Body of pancreas (tissue), 4 donors: Measurements from ENCODE around the gene SNX4. TPM values are rescaled to one million over a fixed set of nuclear protein-coding genes. Genes with fewer than 3 reads are reported as not detected.

ENCODE experiments used
- ATAC-seq: fragments of 150-250 bp; one replicate; pipeline ENCODE4 v1.9.1; 2016
- DNase-seq, 4 donors: peaks; one replicate each; pipeline ENCODE4 v3.0.0-alpha.2; 2019
- H3K27ac ChIP-seq, 4 donors: fragments of 200-600 bp; sonication (generic); 1 replicate in 3 of 4; 2 replicates in 1 of 4; pipeline versions ENCODE4 v1.5.1 to v1.6.1; 2016 to 2019; ENCODE audit warnings: mild to moderate bottlenecking in 1 of 4, mixed read lengths in 1 of 4, moderate library complexity in 1 of 4
- H3K27me3 ChIP-seq, 2 donors: fragments of 200-600 bp; sonication (generic); one replicate each; pipeline ENCODE4 v1.6.0; 2016; ENCODE audit warnings: mild to moderate bottlenecking in 1 of 2
- H3K36me3 ChIP-seq, 2 donors: fragments of 200-600 bp; sonication (generic); replicated peaks in 1 of 2; 2 replicates each; pipeline ENCODE4 v1.5.1; 2016; ENCODE audit warnings: low read depth in 2 of 2; ENCODE audit not compliant: insufficient read depth in 1 of 2
- H3K4me1 ChIP-seq: fragments of 200-600 bp; sonication (generic); one replicate; pipeline ENCODE4 v1.6.0; 2016
- H3K4me3 ChIP-seq, 2 donors: fragments of 200-600 bp; sonication (generic); 1 replicate in 1 of 2; 2 replicates in 1 of 2; pipeline ENCODE4 v1.5.1; 2016 to 2019
- H3K9me3 ChIP-seq, 3 donors: fragments of 200-600 bp; sonication (generic); 1 replicate in 2 of 3; 2 replicates in 1 of 3; pipeline ENCODE4 v1.5.1; 2016
- POLR2A ChIP-seq, 3 donors: fragments of 450-650 bp; IDR thresholded peaks; one replicate each; pipeline ENCODE4 v1.6.1; 2016; ENCODE audit warnings: antibody characterized with exemption in 3 of 3, mild to moderate bottlenecking in 2 of 3
- WGBS, 2 donors: methylation state at CpG; one replicate each; pipeline ENCODE4 v1.1.5; 2017; 5-methylcytosine and 5-hydroxymethylcytosine counted together
- intact Hi-C: fragments of 100-400 bp; cut with DNase I; formaldehyde crosslinking; loops from one replicate; pipeline ENCODE4 v1.15.1; 2023
- total RNA-seq, 2 donors: library from RNA; depleted of rRNA; stranded (reverse); fragments of >200 nt; gene quantifications; one replicate each; pipeline ENCODE4 v1.1.0, GENCODE V29; 2016
- TF ChIP-seq, protein P1 (sequence below), 7 experiments: fragments of 450-650 bp in 4 of 7; fragments of 200-600 bp in 3 of 7; sonication (generic) in 3 of 7; IDR thresholded peaks; one replicate each; pipeline ENCODE4 v1.5.1; 2016 to 2019; ENCODE audit warnings: antibody characterized with exemption in 7 of 7

Gene SNX4
- total RNA-seq, 2 donors from 2014 or later = 32.3 to 38.4 TPM

DNA sequence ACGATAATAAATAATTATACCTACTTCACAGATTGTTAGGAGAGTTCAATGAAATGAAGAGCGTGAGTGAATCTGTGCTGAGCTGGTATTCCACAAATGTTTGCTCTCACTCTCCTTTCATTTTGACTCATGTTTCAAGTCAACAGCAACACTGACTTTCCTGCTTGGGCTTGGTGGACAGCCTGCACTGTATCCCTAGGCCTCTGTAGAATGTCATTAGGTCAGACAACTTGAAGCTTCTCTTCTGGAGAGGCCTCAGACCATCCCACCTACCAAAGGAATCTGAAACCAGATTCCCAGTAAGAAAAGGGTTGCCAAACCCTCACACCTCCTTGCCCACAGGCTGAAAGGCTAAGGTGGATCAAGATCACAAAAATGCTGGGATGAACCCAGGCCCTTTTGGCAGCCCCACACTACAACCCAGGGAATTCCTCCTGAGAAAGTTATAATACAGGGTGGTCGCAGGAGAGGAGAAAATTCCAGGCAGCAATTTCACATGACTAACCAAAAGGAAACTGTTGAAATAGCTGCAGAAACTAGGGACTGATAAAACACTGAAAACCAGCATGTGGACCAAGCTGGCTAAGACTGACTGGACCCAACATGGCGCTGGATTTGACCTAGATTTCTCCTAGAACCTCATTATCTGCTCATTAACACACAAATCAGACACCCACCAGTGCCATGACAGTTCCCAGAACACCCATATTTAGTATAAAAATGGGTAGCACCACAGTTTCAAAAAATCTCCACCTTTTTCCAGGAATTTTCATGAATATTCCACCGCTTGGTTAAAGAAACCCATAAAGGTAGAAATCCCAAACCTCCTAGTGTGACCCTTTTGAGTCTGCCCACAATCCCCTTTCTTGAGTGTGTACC lies 87.9 kb downstream of the SNX4 start:
- WGBS, 2 donors = 88 to 89% methylated on average over 5 of the region's 5 CpGs
- Histone ChIP-seq H3K4me3 (no peak overlapping the region), H3K36me3 (no peaks in the 10 kb centered on the region), H3K9me3 (no peaks in the 10 kb centered on the region), H3K4me1 (no peaks in the 10 kb centered on the region), H3K27ac (no peak overlapping the region), H3K27me3 (no peaks in the 10 kb centered on the region)
- intact Hi-C loops = no loop called here
- no peak for DNase-seq
- no peak for ATAC-seq
- no peak for TF ChIP-seq POLR2A (IDR thresholded peaks at IDR 0.05)
- TF ChIP-seq, protein P1, sequence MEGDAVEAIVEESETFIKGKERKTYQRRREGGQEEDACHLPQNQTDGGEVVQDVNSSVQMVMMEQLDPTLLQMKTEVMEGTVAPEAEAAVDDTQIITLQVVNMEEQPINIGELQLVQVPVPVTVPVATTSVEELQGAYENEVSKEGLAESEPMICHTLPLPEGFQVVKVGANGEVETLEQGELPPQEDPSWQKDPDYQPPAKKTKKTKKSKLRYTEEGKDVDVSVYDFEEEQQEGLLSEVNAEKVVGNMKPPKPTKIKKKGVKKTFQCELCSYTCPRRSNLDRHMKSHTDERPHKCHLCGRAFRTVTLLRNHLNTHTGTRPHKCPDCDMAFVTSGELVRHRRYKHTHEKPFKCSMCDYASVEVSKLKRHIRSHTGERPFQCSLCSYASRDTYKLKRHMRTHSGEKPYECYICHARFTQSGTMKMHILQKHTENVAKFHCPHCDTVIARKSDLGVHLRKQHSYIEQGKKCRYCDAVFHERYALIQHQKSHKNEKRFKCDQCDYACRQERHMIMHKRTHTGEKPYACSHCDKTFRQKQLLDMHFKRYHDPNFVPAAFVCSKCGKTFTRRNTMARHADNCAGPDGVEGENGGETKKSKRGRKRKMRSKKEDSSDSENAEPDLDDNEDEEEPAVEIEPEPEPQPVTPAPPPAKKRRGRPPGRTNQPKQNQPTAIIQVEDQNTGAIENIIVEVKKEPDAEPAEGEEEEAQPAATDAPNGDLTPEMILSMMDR (IDR thresholded peaks at IDR 0.05) = no peak

DNA sequence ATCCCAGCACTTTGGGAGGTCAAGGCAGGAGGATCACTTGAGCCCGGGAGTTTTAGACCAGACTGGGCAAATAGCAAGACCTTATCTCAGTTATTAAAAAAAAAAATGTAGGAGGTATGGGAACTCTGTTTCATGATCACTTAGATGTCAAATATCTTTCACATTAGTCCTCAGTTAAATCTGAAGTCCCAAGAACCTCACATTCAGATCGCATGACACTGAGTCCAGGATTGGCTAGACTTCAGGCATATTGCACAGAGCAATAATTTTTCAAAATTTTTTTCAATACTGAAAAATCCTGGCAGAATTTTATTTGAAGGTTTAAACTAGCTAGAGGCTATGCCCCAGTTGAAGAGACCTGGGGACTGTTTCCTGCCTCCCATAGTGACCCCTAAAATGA lies 88.6 kb downstream of the SNX4 start:
- intact Hi-C loops = no loop called here
- Histone ChIP-seq H3K36me3 (no peaks in the 10 kb centered on the region), H3K4me1 (no peaks in the 10 kb centered on the region), H3K27ac (no peak overlapping the region), H3K4me3 (no peak overlapping the region), H3K9me3 (no peaks in the 10 kb centered on the region), H3K27me3 (no peaks in the 10 kb centered on the region)
- ATAC-seq = no peak
- TF ChIP-seq POLR2A (IDR thresholded peaks at IDR 0.05) = no peak
- TF ChIP-seq, protein P1 (IDR thresholded peaks at IDR 0.05) = no peak
- DNase-seq = no peak
- 92 to 100% methylated on average over 2 of the region's 2 CpGs for WGBS, 2 donors

DNA sequence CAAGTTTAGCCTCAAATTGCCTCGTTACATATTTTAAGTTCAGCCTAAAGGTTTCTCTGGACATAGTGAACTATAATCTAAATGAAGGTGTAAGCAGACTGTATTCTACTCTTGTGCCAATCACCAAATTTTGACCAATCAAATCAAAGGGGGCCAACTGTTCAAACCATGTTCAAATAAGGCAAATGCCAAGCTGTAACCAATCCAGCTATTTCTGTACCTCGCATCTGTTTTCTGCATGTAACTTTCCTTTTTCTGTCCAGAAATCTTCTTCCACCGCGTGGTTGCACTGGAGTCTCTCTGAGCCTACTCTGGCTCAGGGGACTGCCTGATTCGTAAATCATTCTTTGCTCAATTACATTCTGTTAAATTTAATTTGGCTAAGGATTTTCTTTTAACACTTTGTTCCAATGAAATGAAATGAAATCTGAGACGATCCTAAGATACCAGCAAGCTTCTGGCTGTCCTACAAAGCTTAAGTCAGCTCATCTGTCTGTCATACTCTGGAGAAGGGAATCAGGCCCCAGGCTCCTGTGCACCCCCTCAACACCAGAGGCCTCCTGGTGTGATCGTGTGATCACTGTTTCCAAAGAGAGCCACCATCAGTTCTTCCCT lies 91.7 kb downstream of the SNX4 start:
- Histone ChIP-seq H3K9me3 (no peaks in the 10 kb centered on the region), H3K4me3 (no peak overlapping the region), H3K36me3 (no peaks in the 10 kb centered on the region), H3K4me1 (no peaks in the 10 kb centered on the region), H3K27me3 (no peaks in the 10 kb centered on the region), H3K27ac (no peak overlapping the region)
- ATAC-seq (no peak), DNase-seq (no peak)
- TF ChIP-seq POLR2A (IDR thresholded peaks at IDR 0.05) = no peak
- TF ChIP-seq, protein P1 (IDR thresholded peaks at IDR 0.05) = no peak
- intact Hi-C loops = no loop called here
- WGBS, 2 donors = 86 to 92% methylated on average over 7 of the region's 7 CpGs

DNA sequence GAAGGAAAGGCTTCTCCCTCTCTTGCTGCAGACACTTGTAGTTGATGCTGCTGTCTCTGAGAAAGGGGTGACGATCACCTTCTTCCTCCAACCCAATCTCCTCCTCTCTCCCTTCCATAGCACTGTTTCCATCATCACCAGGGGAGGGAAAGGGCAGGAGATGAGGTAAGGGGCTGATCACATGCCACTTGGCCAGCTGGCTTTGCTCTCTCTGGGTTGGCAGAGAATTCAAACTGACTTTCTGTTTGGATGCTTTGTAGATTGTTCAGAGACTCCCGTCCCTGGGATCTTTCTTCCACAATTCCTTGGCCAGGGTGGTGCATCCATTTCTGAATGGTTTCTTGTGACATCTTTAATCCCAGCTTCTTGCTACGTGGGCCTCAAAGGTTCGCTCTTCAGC lies 101.7 kb downstream of the SNX4 start:
- intact Hi-C loops = no loop called here
- no peak overlapping the region for H3K27ac ChIP-seq
- WGBS, 2 donors = 86 to 90% methylated on average over 4 of the region's 4 CpGs
- TF ChIP-seq, protein P1 (IDR thresholded peaks at IDR 0.05) = no peak
- TF ChIP-seq POLR2A (IDR thresholded peaks at IDR 0.05) = no peak
- ATAC-seq = no peak
- H3K36me3 ChIP-seq = no peaks in the 10 kb centered on the region
- no peak for DNase-seq
- no peaks in the 10 kb centered on the region for H3K27me3 ChIP-seq
- H3K9me3 ChIP-seq = no peaks in the 10 kb centered on the region
- H3K4me3 ChIP-seq = no peak overlapping the region
- no peaks in the 10 kb centered on the region for H3K4me1 ChIP-seq
